Neural crest cell (in vitro differentiated cells): ENCODE results near the gene HMCN1. TPM values are rescaled to one million over a fixed set of nuclear protein-coding genes. Genes with fewer than 3 reads are reported as not detected.

Experiments
- DNase-seq: peaks from one replicate; pipeline ENCODE4 v3.0.0; 2021; ENCODE audit warnings: low read depth, mixed read lengths, low spot score
- H3K27ac Mint-ChIP-seq: one replicate; pipeline ENCODE4 v1.8.0; 2021; ENCODE audit warnings: mild to moderate bottlenecking, mixed read lengths; ENCODE audit not compliant: unreplicated experiment
- H3K27me3 Mint-ChIP-seq: 2 replicates; pipeline ENCODE4 v1.8.0; 2021; ENCODE audit warnings: low read depth, mild to moderate bottlenecking, mixed read lengths
- H3K36me3 Mint-ChIP-seq: 2 replicates; pipeline ENCODE4 v1.8.0; 2021; ENCODE audit warnings: low read depth, mild to moderate bottlenecking, mixed read lengths
- H3K4me1 Mint-ChIP-seq: 2 replicates; pipeline ENCODE4 v1.8.0; 2021; ENCODE audit warnings: mixed read lengths
- H3K4me3 Mint-ChIP-seq: one replicate; pipeline ENCODE4 v1.8.0; 2021; ENCODE audit warnings: mild to moderate bottlenecking, mixed read lengths
- H3K9me3 Mint-ChIP-seq: 2 replicates; pipeline ENCODE4 v1.8.0; 2021; ENCODE audit warnings: mixed read lengths
- CTCF ChIP-seq: fragments of 200-600 bp; sonication (generic); conservative IDR thresholded peaks from 2 replicates; pipeline ENCODE4 v1.5.0; 2021; ENCODE audit warnings: antibody characterized with exemption, mild to moderate bottlenecking
- total RNA-seq: library from RNA; stranded (reverse); gene quantifications from 2 replicates; pipeline ENCODE4 v1.2.1, GENCODE V29; 2021

The HMCN1 gene
- total RNA-seq, 1 donor from 2014 or later: 16.6 TPM

GRCh38 chr1:185864331-185864730, 130.1 kb downstream of the HMCN1 start:
- no peak overlapping the region for H3K4me3 Mint-ChIP-seq
- H3K4me1 Mint-ChIP-seq: no peaks in the 10 kb centered on the region
- no peak for DNase-seq
- peaks cover 8% of the 10 kb centered on the region for H3K36me3 Mint-ChIP-seq
- no peak overlapping the region for H3K27ac Mint-ChIP-seq
- H3K27me3 Mint-ChIP-seq: no peaks in the 10 kb centered on the region
- no peak for TF ChIP-seq CTCF
- no peaks in the 10 kb centered on the region for H3K9me3 Mint-ChIP-seq

GRCh38 chr1:185864889-185865517, 130.8 kb downstream of the HMCN1 start:
- Mint-ChIP-seq H3K36me3 (peaks cover 8% of the 10 kb centered on the region), H3K4me1 (no peaks in the 10 kb centered on the region), H3K27me3 (no peaks in the 10 kb centered on the region), H3K27ac (no peak overlapping the region), H3K4me3 (no peak overlapping the region), H3K9me3 (no peaks in the 10 kb centered on the region)
- DNase-seq: no peak
- TF ChIP-seq CTCF: no peak

GRCh38 chr1:185869590-185869989, 135.4 kb downstream of the HMCN1 start:
- Mint-ChIP-seq H3K4me1 (no peaks in the 10 kb centered on the region), H3K4me3 (no peak overlapping the region), H3K27me3 (no peaks in the 10 kb centered on the region), H3K36me3 (peaks cover 8% of the 10 kb centered on the region), H3K27ac (peak overlapping the region; percentile 12), H3K9me3 (no peaks in the 10 kb centered on the region)
- DNase-seq: no peak
- no peak for TF ChIP-seq CTCF

GRCh38 chr1:185871627-185872150, 137.5 kb downstream of the HMCN1 start:
- H3K27me3 Mint-ChIP-seq: no peaks in the 10 kb centered on the region

GRCh38 chr1:185874246-185874645, 140.1 kb downstream of the HMCN1 start:
- DNase-seq: no peak
- TF ChIP-seq CTCF: no peak
- Mint-ChIP-seq H3K27me3 (no peaks in the 10 kb centered on the region), H3K36me3 (no peaks in the 10 kb centered on the region), H3K4me1 (no peaks in the 10 kb centered on the region), H3K9me3 (no peaks in the 10 kb centered on the region), H3K27ac (no peak overlapping the region), H3K4me3 (no peak overlapping the region)

More at GRCh38 chr1:185871627-185872150, 137.5 kb downstream of the HMCN1 start:
- H3K4me1 Mint-ChIP-seq: no peaks in the 10 kb centered on the region
- no peak overlapping the region for H3K27ac Mint-ChIP-seq
- TF ChIP-seq CTCF: no peak
- no peak for DNase-seq
- H3K4me3 Mint-ChIP-seq: no peak overlapping the region
- H3K36me3 Mint-ChIP-seq: peaks cover 4% of the 10 kb centered on the region
- no peaks in the 10 kb centered on the region for H3K9me3 Mint-ChIP-seq
